ENCODE data around the gene ZNF680. TPM values are rescaled to one million over a fixed set of nuclear protein-coding genes. Genes with fewer than 3 reads are reported as not detected.
"Not testable (repeated sequence)": the region's sequence is repeated elsewhere in the genome, so short reads cannot be mapped to it uniquely, and the experiment has no call there.

The ZNF680 gene
- total and polyA plus RNA-seq, 8 donors = 14.0 to 23.2 (median 19.5) TPM

- DNase-seq = no peak
Measured at GRCh38 chr7:64557601-64558322, 5.1 kb downstream of the ZNF680 start.

GRCh38 chr7:64555046-64555445 is 7.8 kb downstream of the ZNF680 start:
- Histone ChIP-seq H3K36me3 (peaks cover 0 to 22% of the 10 kb centered on the region in 2 donors), H3K4me3 (no peak overlapping the region), H3K4me1 (peaks cover 0 to 6% of the 10 kb centered on the region in 2 donors), H3K27me3 (no peaks in the 10 kb centered on the region), H3K9me3 (peaks cover 0 to 44% of the 10 kb centered on the region in 2 donors), H3K27ac (no peak overlapping the region)
- DNase-seq (no peak), ATAC-seq (no peak)
- TF ChIP-seq, protein P1, sequence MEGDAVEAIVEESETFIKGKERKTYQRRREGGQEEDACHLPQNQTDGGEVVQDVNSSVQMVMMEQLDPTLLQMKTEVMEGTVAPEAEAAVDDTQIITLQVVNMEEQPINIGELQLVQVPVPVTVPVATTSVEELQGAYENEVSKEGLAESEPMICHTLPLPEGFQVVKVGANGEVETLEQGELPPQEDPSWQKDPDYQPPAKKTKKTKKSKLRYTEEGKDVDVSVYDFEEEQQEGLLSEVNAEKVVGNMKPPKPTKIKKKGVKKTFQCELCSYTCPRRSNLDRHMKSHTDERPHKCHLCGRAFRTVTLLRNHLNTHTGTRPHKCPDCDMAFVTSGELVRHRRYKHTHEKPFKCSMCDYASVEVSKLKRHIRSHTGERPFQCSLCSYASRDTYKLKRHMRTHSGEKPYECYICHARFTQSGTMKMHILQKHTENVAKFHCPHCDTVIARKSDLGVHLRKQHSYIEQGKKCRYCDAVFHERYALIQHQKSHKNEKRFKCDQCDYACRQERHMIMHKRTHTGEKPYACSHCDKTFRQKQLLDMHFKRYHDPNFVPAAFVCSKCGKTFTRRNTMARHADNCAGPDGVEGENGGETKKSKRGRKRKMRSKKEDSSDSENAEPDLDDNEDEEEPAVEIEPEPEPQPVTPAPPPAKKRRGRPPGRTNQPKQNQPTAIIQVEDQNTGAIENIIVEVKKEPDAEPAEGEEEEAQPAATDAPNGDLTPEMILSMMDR (IDR thresholded peaks at IDR 0.05) = no peak
- intact Hi-C loops (cut with DNase I) = no loop called here

More at GRCh38 chr7:64557601-64558322, 5.1 kb downstream of the ZNF680 start:
- TF ChIP-seq, protein P1 (IDR thresholded peaks at IDR 0.05) = no peak
- Histone ChIP-seq H3K4me1 (peaks cover 0 to 8% of the 10 kb centered on the region in 2 donors), H3K36me3 (peaks cover 0 to 19% of the 10 kb centered on the region in 2 donors), H3K27ac (no peak overlapping the region), H3K27me3 (no peaks in the 10 kb centered on the region), H3K4me3 (no peak overlapping the region), H3K9me3 (peaks cover 0 to 30% of the 10 kb centered on the region in 2 donors)
- intact Hi-C loops (cut with DNase I) = no loop called here
- no peak for ATAC-seq

GRCh38 chr7:64554188-64554587 is 8.7 kb downstream of the ZNF680 start:
- intact Hi-C loops (cut with DNase I); H3K27ac ChIP-seq; H3K4me3 ChIP-seq; H3K27me3 ChIP-seq; DNase-seq; ATAC-seq; H3K4me1 ChIP-seq: not testable (repeated sequence)
- Histone ChIP-seq H3K9me3 (peaks cover 0 to 50% of the 10 kb centered on the region in 2 donors), H3K36me3 (peaks cover 0 to 25% of the 10 kb centered on the region in 2 donors)

DNA sequence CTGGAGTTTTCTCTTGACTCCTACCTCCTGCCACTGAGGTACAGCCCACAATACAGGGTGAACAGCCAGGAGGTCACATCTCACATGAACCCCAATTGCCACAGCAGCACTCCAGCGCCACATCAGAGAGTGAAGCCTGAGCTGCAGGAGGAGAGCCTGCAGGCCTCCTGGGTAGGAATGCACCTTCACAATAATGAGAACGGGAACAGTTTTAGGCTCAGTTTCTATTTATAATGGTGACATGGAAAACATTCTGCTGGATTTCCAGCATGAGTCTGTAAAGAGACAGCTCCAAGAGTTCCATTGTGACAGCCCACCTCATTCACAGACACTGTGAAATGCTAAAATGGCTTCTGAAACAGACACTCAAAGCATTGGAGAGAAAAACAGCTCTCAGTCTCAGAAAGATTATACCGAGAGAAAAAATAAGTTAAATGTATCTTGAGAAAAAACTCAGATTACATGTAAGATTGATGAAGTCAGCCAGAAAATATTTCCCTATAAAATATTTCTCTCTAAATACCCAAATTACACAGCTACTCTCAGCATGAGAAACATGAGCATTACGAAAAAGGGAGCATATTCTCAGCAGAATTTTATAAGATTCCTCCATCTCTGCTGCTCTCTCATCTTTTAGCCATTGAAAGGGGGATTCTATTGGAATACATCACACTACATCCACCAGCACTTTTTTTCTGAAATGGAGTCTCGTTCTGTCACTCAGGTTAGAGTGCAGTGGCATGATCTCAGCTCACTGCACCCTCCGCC is 11.3 kb downstream of the ZNF680 start:
- TF ChIP-seq, protein P1 (IDR thresholded peaks at IDR 0.05) = no peak
- no peak overlapping the region for H3K27ac ChIP-seq
- H3K36me3 ChIP-seq = peaks cover 0 to 25% of the 10 kb centered on the region in 2 donors
- no peak for DNase-seq
- peaks cover 0 to 38% of the 10 kb centered on the region in 2 donors for H3K9me3 ChIP-seq
- intact Hi-C loops (cut with DNase I) = no loop called here
- H3K4me3 ChIP-seq = no peak overlapping the region
- no peak for ATAC-seq
- H3K27me3 ChIP-seq = no peaks in the 10 kb centered on the region
- no peaks in the 10 kb centered on the region for H3K4me1 ChIP-seq

DNA sequence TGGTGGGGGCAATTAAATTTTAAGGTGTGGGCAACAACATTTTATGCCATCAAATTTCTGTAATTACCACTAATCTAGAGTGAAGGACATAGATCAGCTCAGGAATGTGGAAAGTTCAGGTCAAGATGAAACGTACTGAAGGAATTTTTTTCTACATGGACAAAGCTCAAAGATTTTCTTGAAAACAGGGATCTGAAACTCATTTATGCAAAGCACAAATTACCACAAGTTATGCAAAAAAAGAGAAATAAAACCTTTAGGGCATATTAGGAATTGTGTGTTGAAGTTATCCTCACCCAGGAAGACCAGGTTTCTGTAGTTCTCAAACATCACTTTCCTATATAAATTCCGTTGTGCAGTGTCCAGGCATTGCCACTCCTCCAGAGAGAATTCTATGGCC is 18.9 kb downstream of the ZNF680 start:
- intact Hi-C loops (cut with DNase I) = no loop called here
- DNase-seq = no peak
- ATAC-seq = no peak

More for the DNA sequence above, 18.9 kb downstream of the ZNF680 start:
- Histone ChIP-seq H3K4me1 (no peaks in the 10 kb centered on the region), H3K27me3 (no peaks in the 10 kb centered on the region), H3K36me3 (peaks cover 0 to 55% of the 10 kb centered on the region in 2 donors), H3K4me3 (no peak overlapping the region), H3K27ac (no peak overlapping the region), H3K9me3 (peaks cover 0 to 11% of the 10 kb centered on the region in 2 donors)
- TF ChIP-seq, protein P1 (IDR thresholded peaks at IDR 0.05) = no peak

Data from left lung (tissue), 10 donors.